Epithelial cell of prostate (primary cell): ENCODE results near the gene MLANA.

Experiments used
- DNase-seq: peaks from one replicate; pipeline ENCODE4 v3.0.0-alpha.2; 2011; ENCODE audit warnings: low read depth, low spot score
- H3K27ac ChIP-seq: fragments of 450-650 bp; 2 replicates; pipeline ENCODE4 v1.5.1; 2017; ENCODE audit warnings: mild to moderate bottlenecking

MLANA gene

GRCh38 chr9:5896863-5897262 lies 6.2 kb downstream of the MLANA start:
- DNase-seq, result no peak
- no peak overlapping the region for H3K27ac ChIP-seq

GRCh38 chr9:5897851-5898250 lies 7.2 kb downstream of the MLANA start:
- no peak for DNase-seq
- no peak overlapping the region for H3K27ac ChIP-seq

GRCh38 chr9:5899292-5899691 lies 8.6 kb downstream of the MLANA start:
- no peak for DNase-seq
- H3K27ac ChIP-seq, result no peak overlapping the region

- DNase-seq, result no peak
- no peak overlapping the region for H3K27ac ChIP-seq
Observed at GRCh38 chr9:5900622-5901021, 9.9 kb downstream of the MLANA start.

GRCh38 chr9:5902377-5902776 lies 11.7 kb downstream of the MLANA start:
- DNase-seq, result no peak
- no peak overlapping the region for H3K27ac ChIP-seq

GRCh38 chr9:5908918-5909317 lies 18.2 kb downstream of the MLANA start:
- DNase-seq, result no peak
- no peak overlapping the region for H3K27ac ChIP-seq

- peak overlapping the region; percentile 18 for H3K27ac ChIP-seq
- DNase-seq, result no peak
Observed at GRCh38 chr9:5909976-5910375, 19.3 kb downstream of the MLANA start.

- H3K27ac ChIP-seq, result peak overlapping the region; percentile 18
- DNase-seq, result no peak
Observed at GRCh38 chr9:5910413-5911057, 19.8 kb downstream of the MLANA start.

GRCh38 chr9:5915438-5915837 lies 24.7 kb downstream of the MLANA start:
- H3K27ac ChIP-seq, result no peak overlapping the region
- DNase-seq, result no peak

GRCh38 chr9:5917273-5917672 lies 26.6 kb downstream of the MLANA start:
- no peak for DNase-seq
- H3K27ac ChIP-seq, result no peak overlapping the region

- DNase-seq, result no peak
- no peak overlapping the region for H3K27ac ChIP-seq
Observed at GRCh38 chr9:5917888-5918287, 27.2 kb downstream of the MLANA start.

- DNase-seq, result no peak
- no peak overlapping the region for H3K27ac ChIP-seq
Observed at GRCh38 chr9:5918460-5918859, 27.8 kb downstream of the MLANA start.

GRCh38 chr9:5920860-5921328 lies 30.2 kb downstream of the MLANA start:
- no peak for DNase-seq
- H3K27ac ChIP-seq, result no peak overlapping the region

GRCh38 chr9:5922192-5922591 lies 31.5 kb downstream of the MLANA start:
- no peak for DNase-seq
- no peak overlapping the region for H3K27ac ChIP-seq

- no peak overlapping the region for H3K27ac ChIP-seq
- DNase-seq, result no peak
Observed at GRCh38 chr9:5931657-5932056, 41.0 kb downstream of the MLANA start.

GRCh38 chr9:5938449-5938848 lies 47.8 kb downstream of the MLANA start:
- no peak overlapping the region for H3K27ac ChIP-seq
- no peak for DNase-seq

- H3K27ac ChIP-seq, result no peak overlapping the region
- DNase-seq, result no peak
Observed at GRCh38 chr9:5939530-5939929, 48.8 kb downstream of the MLANA start.

- no peak for DNase-seq
Observed at GRCh38 chr9:5941214-5941613, 50.5 kb downstream of the MLANA start.

GRCh38 chr9:5945112-5945511 lies 54.4 kb downstream of the MLANA start:
- no peak for DNase-seq
- no peak overlapping the region for H3K27ac ChIP-seq

More at GRCh38 chr9:5941214-5941613, 50.5 kb downstream of the MLANA start:
- no peak overlapping the region for H3K27ac ChIP-seq

- no peak for DNase-seq
- no peak overlapping the region for H3K27ac ChIP-seq
Observed at GRCh38 chr9:5947912-5948311, 57.2 kb downstream of the MLANA start.

GRCh38 chr9:5949103-5949699 lies 58.5 kb downstream of the MLANA start:
- H3K27ac ChIP-seq, result no peak overlapping the region

GRCh38 chr9:5950261-5950660 lies 59.6 kb downstream of the MLANA start:
- H3K27ac ChIP-seq, result no peak overlapping the region
- no peak for DNase-seq

More at GRCh38 chr9:5949103-5949699, 58.5 kb downstream of the MLANA start:
- peak; percentile 20 for DNase-seq
